ENCODE measurements around the gene TASL.
"Not testable (repeated sequence)": the region's sequence is repeated elsewhere in the genome, so short reads cannot be mapped to it uniquely, and the experiment has no call there.

The TASL gene, protein sequence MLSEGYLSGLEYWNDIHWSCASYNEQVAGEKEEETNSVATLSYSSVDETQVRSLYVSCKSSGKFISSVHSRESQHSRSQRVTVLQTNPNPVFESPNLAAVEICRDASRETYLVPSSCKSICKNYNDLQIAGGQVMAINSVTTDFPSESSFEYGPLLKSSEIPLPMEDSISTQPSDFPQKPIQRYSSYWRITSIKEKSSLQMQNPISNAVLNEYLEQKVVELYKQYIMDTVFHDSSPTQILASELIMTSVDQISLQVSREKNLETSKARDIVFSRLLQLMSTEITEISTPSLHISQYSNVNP

DNA sequence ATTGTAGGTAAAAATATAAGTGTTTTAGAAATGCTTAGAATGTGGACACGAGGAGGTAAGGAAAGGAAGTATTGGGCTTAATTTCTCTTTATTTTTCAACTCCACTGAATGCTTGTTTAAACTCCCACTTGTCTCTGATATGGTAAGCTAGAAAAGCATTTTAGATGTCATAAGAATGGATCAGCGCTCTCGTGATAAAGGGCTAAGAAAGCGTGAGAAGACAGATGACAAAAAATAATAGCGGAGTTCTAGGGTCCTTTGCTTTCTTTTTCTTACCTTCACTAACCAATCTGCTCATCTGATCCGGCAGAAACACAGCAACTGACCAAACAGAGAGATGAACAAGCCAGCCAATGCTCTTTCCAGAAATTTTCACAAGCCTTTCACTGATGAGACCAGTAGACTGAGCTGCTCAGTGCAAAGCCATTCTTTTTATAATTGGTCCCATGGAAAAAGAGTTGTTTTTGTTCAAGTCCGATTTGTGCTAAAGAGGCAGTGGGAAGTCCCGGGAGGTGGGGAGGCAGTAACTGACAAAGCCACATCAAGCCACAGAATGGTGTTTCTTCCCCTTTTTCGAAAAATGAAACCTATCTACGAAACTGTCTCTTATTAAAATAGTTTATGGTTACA, at the start of gene TASL:
Gene TASL (minus strand): TSS at position 405 of the 630 bp plus-strand sequence. CDS start 17,411 bp downstream, outside the sequence.
- peak; percentile 58 for DNase-seq

DNA sequence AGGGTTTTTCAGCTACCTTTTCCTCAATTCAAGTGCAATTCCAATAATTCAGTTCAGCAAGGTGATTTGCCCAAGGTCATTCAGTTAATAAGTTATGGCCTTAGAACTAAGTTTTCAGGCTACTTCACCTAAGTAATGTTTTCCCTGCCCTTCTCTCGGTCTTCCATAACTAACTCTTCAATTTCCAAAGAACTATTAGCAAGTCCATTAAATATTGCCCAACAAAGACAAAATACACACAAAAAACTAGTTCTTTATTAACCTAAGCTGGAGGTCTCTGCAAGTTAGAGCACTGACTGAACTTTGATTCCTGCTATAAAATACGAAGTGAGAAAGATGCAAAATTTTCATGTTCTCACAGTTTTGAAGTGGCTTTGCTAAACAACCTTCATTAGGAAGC, 48.8 kb upstream of the TASL start:
- DNase-seq, result no peak

DNA sequence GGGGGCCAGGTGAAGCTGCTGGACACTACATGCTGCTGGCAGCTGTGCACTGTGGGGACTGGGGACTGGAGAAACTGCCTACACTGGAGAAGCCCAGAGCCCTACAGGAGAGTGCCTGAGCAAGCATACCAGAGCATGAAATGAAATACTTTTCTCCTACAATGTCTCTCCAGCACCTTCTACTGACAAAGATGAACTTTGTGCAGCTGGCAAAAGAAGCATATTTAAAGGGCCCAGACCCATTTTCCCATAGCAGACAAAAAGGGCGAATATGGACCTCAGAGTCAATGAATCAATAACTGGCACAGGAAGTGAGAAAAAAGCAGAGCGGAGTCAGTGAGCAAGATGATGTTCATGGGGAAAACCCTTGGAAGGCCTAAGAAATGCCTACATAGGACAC, 44.8 kb upstream of the TASL start:
- no peak for DNase-seq

DNA sequence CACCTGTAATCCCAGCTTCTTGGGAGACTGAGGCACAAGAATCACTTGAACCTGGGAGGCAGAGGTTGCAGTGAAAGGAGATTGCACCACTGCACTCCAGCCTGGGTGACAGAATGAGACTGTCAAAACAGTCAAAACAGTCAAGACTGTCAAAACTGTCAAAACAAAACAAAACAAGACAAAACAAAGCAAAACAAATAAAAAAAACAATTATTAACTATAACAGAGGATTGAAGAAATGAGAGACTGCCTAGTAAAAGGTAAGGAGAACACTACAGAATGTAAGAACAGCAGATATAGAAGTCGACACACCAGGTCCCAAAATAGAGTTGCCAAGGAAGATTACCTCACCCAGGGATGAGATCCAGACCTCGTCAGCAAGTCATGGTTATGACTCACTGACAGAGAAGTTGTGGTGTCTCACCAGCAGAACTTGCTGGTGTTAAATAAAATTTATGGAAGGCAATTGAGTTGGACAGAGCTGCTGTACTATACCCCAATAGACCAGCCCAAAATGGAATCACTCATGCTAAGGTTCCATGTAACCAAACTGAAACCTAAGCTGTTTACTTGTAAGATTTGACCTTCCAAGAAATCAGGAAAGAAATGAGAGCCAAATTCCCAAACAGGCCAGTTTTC, 43.5 kb upstream of the TASL start:
- DNase-seq, result no peak

DNA sequence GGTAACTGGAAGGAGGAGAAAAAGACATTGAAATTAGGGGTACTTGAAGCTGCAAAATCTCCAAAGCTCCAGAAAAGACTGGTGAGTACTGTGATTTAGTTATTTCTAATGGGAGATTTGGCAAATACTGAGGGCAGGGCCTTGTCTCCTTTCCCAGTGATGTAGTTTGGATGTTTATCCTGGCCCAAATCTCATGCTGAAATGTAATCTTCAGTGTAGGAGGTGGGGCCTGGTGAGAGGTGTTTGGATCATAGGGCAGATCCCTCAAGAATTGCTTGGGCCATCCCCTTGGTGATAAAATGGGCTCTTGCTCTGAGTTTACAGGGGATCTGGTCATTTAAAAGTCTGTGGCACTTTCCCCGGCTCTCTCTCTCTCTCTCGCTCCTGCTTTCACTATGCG, 42.6 kb upstream of the TASL start:
- no peak for DNase-seq

DNA sequence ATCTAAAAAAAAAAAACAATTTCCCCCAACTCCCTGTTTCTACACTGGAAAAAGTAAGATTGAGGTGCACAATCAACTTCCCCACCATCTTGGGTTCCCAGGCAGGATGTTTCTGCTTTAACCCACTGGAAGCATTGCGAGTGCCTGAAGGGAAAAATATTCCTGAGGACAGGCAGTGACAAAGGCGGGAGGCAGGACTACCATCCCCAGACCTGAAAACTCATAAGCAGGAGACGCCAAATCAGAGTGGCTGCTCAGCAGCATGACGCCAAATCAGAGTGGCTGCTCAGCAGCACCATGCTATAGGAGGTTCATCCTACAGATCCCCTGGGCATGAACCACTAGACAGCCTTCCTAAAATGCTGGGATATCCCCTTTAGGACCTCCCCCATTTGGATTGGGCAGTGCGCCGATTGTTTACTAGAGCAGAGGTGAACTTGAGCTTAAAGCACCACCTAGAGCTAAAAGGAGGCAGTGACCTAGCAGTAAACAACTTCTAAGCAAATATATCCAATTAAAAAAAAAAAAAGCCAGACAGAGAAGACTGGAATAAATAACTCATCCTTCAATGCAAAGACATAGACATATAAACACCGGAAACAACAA, 40.7 kb upstream of the TASL start:
- no peak for DNase-seq

DNA sequence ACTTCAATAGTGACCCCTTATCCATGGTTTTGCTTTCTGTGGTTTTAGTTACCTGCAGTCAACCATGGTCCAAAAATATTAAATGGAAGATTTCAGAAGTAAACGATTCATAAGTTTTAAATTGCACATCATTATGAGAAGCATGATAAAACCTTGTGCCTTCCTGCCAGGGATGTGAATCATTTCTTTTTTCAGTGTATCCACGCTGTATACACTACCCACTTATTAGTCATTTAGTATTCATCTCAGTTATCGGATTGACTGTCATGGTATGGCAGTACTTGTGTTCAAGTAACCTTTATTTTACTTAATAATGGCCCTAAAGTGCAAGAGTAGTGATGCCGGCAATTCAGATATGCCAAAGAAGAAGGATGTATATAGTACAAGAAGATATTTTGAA, 37.7 kb upstream of the TASL start:
- DNase-seq, result no peak

DNA sequence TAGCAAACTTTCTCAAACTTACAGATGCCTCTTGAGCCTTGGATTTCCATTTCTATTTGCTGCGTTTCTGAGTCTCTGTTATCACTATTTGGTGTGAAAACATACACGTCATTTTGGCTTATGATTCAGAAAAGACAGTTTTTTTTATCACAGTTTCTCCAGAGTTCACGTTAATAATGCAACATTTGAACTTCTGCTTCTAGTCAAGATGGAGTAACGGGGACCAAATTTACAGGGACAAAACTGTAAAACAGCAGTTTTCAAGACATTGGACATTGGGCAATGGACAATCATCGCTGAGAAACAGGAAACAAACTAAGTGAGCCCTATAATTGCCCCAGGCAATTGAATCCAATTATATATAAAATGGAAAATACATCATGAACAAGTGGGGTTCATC, 36.2 kb upstream of the TASL start:
- DNase-seq, result no peak

DNA sequence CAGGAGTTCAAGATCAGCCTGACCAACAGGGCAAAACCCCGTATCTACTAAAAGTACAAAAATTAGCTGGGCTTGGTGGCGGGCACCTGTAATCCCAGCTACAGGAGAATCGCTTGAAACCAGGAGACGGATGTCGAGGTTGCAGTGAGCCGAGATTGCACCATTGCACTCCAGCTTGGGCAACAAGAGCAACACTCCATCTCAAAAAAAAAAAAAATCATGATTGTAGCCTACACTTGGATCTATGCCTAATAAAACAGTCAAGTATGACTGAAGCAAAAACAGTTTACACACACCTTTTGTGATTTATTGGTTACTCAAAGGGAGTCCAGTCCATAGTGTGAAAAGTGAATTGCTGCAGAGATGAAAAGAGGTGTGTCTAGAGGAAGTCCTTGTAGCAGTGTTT, 34.7 kb upstream of the TASL start:
- DNase-seq, result no peak

DNA sequence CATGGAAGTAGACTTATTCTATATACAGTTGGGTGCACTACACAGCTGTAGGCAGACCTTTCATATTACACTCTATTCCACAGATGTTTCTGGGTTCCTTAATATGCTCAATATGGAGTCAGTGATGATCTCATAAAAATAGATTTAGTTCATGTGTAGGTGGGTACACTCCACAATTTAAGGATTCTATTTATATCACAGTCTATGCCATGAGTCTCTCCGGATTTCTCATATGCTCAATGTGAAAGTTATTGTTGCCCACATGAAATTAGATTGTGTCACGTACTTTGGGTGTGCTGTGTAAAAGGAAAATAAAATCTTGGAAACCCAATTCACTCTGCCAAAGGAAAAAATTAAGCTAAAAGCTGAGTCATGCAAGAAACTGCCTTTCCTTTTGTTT, 32.5 kb upstream of the TASL start:
- no peak for DNase-seq

DNA sequence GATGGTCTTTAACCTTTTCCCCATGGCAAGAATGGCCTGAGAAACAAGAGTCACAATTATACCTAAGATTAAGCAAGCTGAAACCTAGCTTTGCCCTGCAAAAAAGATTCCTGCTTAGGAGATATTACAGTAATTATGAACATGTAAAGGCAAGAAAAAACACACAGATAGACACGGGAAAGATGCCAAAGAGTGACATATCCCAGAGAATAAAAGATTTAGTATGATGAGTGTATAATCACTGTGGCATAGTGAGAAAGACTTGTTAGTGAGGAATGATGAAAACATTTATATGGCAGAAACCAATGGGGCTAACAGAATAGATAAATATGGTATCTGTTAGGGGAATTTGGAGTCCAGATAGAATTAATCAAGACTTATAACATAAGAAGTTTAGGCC, 29.6 kb upstream of the TASL start:
- DNase-seq, result no peak

DNA sequence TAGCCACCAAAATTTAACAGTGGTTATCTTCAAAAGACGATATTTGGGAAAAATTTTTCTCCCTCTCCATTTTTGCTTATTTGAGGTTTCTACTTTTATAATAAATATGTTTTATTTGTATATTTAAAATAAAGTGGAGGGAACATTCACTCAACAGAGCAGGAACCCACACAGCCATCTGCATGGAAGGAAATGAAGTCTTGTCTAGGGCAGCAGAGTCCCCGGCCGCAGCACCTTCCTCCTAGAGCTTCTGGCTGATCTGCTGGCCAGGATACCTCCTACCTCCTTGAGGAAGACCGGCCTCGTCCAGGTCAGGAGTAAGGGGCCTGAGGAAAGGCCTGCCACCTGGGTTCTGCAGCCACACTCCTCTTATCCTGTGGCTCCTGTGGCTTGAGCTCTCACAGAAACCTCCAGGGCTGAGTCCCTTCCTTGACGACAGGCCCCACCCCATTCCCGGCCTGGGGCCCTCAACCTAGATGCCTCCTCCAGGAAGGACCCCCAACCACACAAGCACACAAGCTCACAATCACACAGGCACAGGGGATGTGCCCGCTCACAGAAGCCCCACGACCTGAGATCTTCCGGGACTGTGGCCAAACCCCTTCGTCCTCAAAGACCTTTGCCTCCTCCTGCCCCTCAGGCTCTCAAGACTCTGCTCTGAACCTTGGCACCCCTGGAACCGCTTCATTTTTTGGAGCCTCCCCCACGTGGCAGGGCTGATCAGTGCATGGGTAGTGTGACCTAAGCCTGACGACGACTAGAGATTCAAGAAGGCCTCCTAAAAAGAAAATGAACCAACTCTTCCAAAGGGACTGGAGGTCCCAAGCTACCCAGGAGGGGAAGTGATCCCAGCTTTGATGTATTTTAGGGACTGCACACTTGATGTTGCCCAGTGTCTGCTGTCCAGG, 23.0 kb upstream of the TASL start:
- not testable (repeated sequence) for DNase-seq

DNA sequence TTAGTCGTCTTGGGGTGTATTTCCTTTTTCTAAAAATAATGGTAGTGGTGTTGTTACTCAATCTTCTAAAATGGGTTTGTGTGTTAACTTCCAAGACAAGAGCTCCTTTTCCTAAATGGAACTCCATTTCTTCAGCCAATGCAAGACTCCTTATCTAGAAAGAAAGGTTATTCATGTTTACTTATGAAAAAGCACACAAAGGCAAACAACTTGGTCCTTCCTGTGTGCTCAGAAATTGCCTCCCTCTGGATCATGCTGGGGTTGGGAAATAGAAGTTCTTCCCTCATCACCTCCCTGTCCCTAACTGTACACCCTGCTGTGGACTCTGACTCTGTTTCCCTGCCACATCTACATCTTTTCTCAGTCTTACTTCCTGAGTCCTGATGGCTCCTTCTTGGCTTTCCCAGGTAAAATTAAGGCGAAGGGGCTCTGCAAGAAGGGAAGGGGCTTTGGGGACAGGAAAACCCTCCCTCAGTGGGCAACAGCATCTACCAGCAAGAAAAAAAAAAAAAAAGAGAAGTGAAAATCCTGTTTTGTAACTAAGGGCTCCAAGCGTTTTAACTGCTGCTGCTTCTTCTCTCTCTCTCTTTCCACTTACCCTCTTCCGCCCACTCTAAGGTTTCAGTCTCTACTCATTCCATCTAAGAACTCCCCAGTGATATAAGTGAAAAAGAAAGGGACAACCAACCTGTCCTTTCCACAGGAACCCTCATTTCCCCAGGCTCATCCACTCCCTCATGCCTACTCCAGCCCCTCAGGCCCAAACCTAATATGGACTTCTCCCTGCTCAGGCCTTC, 19.8 kb upstream of the TASL start:
- no peak for DNase-seq

DNA sequence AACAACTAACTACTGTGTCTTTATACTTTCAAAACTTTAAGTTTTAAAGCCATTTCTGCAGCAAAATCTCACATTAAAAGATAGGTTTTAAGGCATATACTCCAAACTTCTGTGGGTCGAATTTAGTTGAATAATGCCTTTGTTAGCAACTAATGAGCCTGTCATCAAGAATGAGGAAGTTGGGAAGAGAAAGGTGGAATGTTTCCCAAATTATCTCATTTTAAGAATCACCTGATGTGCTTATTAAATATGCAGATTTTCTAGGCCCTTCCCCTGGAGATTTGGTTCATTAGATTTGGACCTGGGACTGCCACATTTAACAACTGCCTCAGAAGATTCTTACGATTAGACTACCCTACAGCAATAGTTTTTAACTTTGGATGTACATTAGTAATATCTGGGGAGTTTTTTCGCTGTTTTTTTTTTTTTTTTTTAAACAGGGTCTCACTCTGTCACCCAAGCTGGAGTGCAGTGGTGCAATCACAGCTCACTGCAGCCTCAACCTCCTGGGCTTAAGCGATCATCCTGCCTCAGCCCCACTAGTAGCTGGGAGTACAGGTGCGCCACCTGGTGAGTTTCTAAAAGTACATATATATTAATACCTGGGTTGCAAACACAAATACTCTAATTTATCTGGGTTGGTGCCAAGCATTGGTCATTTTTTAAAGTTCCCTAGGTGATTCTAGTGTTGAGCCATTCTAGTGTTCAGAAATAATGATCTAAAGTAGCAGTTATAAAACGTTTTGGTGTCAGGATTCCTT, 16.1 kb upstream of the TASL start:
- peak; percentile 37 for DNase-seq

DNA sequence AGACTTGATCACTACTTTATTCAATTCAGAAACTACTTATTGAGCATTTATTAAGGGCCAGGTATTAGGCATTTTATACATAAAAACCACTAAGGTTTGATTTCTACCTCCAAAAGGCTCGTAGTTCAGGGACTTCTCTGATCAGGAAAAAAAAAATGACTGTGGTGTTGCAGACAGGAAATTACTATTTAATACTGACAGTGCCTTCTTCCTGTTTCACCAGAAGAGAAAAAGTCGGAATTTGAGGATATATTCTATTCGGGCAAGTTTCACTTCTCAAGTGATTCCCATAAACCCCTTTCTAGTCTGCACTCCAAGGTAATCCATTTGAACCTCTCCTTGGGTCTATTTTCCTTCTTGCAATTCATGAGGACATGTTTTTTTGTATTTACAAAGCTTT, 15.3 kb upstream of the TASL start:
- DNase-seq, result no peak

DNA sequence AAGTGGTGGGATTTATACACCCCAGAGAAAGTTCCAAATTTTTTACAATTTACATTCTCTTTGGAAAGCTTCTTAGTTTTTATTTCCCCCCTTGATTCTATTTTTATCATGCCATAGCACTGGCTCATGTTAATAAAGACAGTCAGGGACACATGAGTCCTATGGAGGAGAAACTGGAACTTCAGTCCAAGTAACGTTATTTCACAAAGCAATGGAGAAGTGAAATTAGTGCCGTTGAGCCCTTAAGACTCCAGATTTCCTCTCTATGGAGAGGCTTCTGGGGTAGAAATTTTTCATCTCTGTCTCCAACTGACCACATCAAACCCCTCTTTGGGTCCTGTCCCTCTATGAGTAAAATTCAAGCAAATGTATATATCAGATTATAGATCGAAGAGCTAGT, 12.8 kb upstream of the TASL start:
- DNase-seq, result no peak

DNA sequence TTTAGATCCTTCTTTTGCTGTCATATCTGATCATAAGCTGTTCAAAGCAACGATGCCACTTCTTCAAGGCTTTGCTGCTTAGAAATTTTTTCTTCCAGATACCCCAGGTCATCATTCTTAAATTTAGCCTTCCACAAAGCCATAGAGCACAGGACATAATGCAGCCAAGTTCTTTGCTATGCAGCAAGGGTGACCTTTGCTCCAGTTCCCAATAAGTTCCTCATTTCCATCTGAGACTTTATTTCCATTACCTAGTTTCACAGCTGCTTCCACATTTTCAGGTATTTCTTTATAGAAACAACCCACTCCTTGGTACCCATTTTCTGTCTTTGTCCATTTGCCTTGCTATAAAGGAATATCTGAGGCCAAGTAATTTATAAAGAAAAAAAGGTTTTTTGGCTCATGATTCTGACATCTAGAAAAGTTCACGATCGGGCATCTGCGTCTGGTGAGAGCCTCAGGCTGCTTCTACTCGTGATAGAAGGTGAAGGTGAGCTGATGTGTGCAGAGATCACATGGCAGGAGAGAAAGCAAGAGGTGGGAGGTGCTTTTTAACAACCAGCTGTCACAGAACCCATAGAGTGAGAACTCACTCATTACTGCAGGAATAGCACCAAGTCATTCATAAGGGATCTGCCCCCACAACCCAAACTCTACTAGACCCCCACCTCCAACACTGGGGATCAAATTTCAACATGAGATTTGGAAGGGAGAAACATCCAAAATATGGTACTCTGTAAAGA, 11.8 kb upstream of the TASL start:
- DNase-seq, result no peak

DNA sequence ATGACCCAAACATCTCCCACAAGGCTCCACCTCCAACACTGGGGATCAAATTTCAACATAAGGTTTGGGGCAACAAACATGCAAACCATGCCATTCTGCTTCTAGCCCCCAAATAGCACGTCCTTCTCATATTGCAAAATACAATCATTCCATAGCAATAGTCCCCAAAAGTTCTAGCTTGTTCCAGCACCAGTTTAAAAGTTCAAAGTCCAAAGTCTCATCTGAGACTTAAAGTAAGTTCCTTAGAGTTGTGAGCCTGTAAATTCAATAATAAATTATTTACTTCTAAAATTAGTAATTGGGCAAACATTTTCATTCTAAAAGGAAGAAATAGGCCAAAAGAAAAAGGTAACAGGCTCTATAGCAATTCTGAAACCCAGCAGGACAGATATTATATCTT, 8.9 kb upstream of the TASL start:
- DNase-seq, result no peak

DNA sequence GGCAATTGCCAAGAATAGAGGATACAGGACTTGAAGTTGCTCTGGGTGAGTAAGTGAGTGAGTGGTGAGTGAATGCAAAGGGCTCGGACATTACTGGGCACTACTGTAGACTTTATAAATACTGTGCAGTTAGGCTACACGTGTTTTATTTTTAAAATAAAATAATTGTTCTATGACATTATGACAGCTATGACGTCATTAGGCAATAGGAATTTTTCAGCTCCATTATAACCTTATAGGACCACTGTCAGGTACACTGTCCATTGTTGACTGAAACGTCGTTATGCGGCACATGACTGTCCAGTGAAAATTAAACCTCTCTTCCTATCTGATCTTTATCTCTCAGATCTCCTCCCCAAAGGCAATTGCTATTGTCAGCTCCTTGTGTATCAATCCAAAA, 5.1 kb upstream of the TASL start:
- DNase-seq, result no peak

DNA sequence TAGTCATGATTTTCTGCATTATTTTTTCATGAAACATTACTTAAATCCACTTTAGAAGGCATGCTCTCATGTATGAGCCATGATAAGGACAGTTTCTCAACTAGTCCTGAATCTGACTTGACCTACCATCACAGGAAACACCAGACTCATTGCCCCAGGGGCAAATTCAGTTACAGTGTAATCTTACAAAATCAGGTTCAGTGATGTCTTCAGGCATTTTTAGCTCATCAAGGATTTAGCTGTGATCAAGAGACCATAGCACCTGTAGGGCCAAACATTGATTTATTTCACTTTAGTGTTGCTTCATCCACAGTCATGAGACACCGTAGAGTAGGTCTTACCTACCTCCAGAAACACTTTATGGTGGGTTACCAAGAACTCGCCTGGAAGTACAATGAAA, 3.1 kb upstream of the TASL start:
- no peak for DNase-seq

DNA sequence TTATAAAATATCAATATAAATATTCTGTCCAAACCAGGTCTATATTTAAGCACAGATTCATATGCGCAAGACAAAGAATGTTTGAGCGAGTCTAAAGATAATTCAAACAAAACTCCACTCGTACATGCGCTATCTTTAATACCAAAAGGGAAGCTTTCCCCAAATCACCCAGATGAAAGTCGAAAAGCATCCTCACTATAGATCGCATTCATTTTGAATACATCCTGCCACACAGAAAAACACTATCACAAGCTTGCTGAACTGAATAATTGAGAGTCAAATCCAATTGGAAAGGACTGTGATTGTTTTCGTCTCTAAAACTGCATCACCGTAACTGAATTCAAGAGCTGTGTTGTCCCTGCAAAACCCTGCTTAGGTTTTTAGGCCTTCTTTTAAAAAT, 685 bp downstream of the TASL start:
- DNase-seq, result no peak

All from CD4-positive, alpha-beta T cell treated with Interleukin-10 for 1 hour (primary cell).